Activated T-cell treated with anti-CD3 and anti-CD28 coated beads, Interleukin-2, amount 50 U/mL, for 48 hours (primary cell): ENCODE measurements around the gene PSMB1.
"Not testable (repeated sequence)": the region's sequence is repeated elsewhere in the genome, so short reads cannot be mapped to it uniquely, and the experiment has no call there.

ENCODE experiments used
- DNase-seq, 2 experiments: peaks; one replicate each; pipeline ENCODE4 v3.0.0-alpha.2; 2020

The PSMB1 gene

DNA sequence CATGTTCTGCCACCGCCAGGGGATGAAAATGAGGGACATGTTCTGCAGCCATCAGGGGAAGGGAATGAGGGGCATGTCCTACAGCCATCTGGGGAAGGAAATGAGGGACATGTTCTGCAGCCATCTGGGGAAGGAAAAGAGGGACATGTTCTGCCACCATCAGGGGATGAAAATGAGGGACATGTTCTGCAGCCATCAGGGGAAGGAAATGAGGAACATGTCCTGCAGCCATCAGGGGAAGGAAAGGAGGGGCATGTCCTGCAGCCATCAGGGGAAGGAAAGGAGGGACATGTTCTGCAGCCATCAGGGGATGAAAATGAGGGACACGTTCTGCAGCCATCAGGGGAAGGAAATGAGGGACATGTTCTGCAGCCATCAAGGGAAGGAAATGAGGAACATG, 50.8 kb downstream of the PSMB1 start:
- DNase-seq: not testable (repeated sequence)

DNA sequence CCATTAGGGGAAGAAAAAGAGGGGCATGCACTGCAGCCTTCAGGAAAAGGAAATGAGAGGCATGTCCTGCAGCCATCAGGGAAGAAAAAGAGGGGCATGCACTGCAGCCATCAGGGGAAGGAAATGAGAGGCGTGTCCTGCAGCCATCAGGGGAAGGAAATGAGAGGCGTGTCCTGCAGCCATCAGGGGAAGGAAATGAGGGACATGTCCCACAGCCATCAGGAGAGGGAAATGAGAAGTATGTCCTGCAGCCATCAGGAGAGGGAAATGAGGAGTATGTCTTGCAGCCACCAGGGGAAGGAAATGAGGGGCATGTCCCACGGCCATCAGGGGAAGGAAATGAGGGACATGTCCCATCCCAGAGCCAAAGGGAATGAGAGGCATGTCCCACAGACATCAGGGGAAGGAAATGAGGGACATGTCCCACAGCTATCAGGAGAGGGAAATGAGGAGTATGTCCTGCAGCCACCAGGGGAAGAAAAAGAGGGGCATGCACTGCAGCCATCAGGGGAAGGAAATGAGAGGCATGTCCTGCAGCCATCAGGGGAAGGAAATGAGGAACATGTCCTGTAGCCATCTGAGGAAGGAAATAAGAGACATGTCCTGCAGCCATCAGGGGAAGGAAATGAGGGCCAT, 52.0 kb downstream of the PSMB1 start:
- DNase-seq: no peak

DNA sequence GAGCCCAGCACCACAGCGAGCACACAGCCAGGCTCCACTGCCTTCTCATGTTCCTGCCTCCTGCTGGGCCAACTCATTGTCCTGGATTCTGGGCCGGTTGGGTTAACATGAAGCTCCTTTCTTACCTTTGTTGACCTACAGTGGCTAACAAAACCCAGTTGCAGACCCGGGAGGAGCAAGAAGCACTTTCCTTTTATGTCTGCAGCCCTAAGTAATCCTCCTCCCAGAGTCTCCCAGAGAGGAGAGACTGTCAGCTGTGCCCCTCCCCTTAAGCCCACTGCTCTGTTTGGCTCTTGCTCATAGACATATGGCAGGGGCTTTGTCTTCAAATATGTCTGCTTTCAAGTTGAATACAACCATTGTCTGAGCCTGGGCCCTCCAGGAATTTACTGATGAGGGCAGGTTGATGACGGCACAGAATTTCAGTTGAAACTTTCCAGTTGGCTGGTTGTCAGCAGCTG, 55.2 kb downstream of the PSMB1 start:
- DNase-seq: no peak

DNA sequence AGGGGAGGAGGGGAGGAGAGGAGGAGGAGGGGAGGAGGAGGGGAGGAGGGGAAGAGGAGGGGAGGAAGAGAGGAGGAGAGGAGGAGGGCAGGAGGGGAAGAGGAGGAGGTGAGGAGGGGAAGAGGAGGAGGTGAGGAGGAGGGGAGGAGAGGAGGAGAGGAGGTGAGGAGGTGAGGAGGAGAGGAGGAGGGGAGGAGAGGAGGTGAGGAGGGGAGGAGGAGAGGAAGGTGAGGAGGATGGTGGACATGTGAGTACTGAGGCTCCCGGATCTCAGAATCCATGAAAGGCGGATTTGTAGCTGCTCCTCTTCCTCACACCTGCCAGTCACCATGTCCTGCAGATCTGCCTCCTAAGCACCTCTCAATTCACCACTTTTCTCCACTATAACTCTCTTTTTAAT, 59.8 kb downstream of the PSMB1 start:
- DNase-seq: no peak

DNA sequence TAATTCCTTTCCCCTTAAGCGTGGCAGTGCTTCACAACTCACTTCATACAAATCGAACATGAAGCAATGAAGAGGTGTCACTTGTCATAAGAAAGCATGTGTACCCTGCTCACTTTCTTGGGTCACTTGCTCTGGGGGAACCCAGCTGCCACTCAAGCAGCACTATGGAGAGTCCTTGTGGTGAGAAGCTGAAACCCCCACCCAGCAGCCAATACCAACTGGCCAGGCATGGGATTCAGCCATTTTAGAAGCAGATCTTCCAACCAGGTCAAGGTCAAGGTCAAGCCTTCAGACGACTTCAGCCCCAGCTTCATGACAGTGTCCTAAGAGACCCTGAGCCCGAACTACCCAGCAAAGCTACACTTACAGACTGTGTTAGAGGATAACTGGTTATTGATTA, 62.8 kb downstream of the PSMB1 start:
- DNase-seq: no peak

DNA sequence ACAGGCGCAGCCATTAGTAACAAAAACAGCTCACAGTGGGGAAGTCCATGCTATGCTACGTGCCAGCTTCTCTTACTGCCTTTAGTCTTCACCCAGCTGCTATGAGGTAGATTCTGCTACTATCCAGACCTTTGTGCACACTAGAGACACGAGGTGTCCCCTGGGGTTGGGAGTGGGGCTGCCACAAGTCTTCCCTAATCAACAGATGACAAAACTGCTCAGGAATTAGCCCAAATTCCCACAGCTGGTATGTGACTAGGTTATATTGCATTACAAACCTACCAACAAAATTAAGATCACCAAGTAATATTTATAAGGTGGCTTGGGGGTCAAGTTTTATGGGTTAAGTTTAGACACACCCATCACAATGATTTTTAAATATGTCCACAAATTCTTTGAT, 63.3 kb downstream of the PSMB1 start:
- DNase-seq: no peak

DNA sequence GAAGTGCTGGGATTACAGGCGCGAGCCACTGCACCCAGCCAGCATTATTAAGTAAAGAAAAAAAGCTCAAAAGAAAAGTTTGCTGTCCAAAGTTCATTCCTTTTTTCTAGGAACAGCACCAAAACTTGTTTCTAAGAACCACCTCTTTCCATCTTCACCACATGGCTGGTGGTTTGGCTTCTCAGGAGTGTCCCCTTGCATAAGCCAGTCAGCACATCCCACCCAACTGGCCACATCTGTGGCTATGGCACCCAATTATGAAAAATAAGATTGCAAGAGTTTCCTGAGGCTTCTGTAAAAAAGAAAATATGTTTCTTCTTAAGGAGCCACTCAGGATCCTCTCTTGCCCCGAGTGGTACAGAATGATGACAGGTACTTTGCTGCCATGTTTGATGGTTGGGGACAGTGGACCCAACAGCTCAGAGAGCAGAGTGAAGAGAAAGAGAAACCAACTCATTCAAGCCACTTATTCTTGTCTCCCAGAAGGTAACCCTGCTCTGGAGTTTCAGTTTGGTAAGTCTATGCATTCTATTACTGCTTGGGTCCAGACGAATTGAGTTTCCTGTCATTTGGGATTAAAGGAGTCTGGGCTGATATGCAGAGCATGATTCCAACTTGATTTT, 65.3 kb downstream of the PSMB1 start:
- no peak for DNase-seq

DNA sequence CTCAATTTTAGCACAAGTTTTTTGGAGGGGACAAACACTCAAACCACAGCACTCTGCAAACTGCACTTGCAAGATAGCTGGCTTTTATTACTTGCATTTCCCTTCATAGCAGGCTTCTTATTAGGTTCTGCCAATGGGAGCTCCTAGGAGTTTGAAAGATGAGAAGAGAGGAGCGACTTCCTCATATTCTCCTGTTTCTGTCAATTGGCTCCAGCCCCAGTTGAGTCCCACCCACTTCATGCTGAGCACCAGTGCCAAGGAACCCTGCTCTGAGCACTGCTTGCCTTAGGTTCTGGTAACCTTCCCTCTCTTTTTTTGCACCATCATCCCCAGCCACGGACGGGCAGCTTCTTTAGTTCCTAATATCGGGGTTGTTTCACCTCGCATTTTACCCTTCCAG, 67.9 kb downstream of the PSMB1 start:
- DNase-seq: no peak
